ENCODE results near the gene FMNL2. TPM values are rescaled to one million over a fixed set of nuclear protein-coding genes. Genes with fewer than 3 reads are reported as not detected.

FMNL2 gene
- total RNA-seq, 1 donor from 2014 or later, result 24.7 TPM

DNA sequence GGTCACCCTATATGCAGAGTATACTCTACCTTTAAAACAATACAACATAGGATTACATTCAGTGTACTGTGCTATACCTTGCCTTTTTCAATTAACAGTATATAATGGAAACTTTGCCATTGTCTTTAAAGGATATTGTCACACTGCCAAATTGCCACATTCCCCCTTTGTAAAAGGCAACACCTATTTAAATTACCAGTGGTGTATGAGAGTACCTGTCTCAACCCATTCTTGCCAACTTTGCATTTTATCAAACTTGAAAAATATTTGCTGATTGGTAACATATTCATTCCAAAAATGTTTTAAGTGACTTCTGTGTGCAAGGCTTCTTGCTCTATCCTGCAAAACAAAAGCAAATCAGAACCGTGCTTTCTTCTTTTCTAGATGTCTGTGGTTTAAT lies 92.9 kb downstream of the FMNL2 start:
- FAIRE-seq, result no peak
- TF ChIP-seq, protein P1, sequence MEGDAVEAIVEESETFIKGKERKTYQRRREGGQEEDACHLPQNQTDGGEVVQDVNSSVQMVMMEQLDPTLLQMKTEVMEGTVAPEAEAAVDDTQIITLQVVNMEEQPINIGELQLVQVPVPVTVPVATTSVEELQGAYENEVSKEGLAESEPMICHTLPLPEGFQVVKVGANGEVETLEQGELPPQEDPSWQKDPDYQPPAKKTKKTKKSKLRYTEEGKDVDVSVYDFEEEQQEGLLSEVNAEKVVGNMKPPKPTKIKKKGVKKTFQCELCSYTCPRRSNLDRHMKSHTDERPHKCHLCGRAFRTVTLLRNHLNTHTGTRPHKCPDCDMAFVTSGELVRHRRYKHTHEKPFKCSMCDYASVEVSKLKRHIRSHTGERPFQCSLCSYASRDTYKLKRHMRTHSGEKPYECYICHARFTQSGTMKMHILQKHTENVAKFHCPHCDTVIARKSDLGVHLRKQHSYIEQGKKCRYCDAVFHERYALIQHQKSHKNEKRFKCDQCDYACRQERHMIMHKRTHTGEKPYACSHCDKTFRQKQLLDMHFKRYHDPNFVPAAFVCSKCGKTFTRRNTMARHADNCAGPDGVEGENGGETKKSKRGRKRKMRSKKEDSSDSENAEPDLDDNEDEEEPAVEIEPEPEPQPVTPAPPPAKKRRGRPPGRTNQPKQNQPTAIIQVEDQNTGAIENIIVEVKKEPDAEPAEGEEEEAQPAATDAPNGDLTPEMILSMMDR (IDR thresholded peaks at IDR 0.05; ENCODE audit: insufficient read depth, low read length, severe bottlenecking), result no peak

DNA sequence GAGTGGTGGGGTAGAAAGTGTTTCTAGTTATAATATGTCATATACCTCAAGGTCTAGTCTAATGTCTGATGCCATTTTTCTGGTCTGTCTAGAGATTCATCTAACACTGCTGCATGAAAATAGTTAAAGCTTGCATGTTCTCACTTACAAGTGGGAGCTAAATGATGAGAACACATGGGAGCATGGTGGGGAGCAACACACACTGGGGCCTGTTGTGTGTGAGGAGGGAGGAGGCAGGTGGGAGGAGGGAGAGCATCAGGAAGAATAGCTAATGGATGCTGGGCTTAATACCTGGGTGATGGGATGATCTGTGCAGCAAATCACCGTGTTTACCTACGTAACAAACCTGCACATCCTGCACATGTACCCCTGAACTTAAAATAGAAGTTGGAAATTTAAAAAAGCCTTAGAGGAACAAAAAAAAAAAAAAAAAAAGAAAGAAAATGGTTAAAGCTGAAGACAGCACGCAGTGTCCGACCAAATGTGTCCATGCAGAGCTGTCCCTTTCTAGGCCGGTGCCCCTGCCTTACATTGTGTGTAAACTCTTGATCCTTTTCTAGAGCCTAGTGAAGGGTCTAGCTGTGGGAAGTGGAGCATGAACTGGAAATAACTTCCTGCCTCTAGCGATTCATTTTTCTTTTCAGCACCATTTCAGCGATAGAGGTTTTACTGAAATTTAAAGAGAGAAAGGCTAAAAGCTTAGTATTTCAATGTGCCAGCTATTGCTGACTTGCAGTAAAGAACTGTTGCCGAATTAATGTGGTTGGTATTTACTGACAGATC lies 94.0 kb downstream of the FMNL2 start:
- no peak for FAIRE-seq

More for the DNA sequence above, 92.9 kb downstream of the FMNL2 start:
- Histone ChIP-seq H3K27me3 (ENCODE audit: control insufficient read depth, insufficient read depth, low read length) (no peaks in the 10 kb centered on the region), H3K36me3 (ENCODE audit: control insufficient read depth, insufficient read depth, low read length) (no peaks in the 10 kb centered on the region), H3K4me3 (ENCODE audit: low read depth, low read length) (no peak overlapping the region)
- peak; percentile 60 for DNase-seq (ENCODE audit: low read depth)

GRCh38 chr2:152430876-152431275 lies 95.9 kb downstream of the FMNL2 start:
- TF ChIP-seq, protein P1 (IDR thresholded peaks at IDR 0.05; ENCODE audit: insufficient read depth, low read length, severe bottlenecking), result no peak
- Histone ChIP-seq H3K4me3 (ENCODE audit: low read depth, low read length) (no peak overlapping the region), H3K36me3 (ENCODE audit: control insufficient read depth, insufficient read depth, low read length) (no peaks in the 10 kb centered on the region), H3K27me3 (ENCODE audit: control insufficient read depth, insufficient read depth, low read length) (no peaks in the 10 kb centered on the region)
- DNase-seq (ENCODE audit: low read depth), result no peak
- no peak for FAIRE-seq

More for the DNA sequence above, 94.0 kb downstream of the FMNL2 start:
- Histone ChIP-seq H3K4me3 (ENCODE audit: low read depth, low read length) (no peak overlapping the region), H3K36me3 (ENCODE audit: control insufficient read depth, insufficient read depth, low read length) (no peaks in the 10 kb centered on the region), H3K27me3 (ENCODE audit: control insufficient read depth, insufficient read depth, low read length) (no peaks in the 10 kb centered on the region)
- TF ChIP-seq, protein P1 (IDR thresholded peaks at IDR 0.05; ENCODE audit: insufficient read depth, low read length, severe bottlenecking), result no peak
- no peak for DNase-seq (ENCODE audit: low read depth)

- TF ChIP-seq, protein P1 (IDR thresholded peaks at IDR 0.05; ENCODE audit: insufficient read depth, low read length, severe bottlenecking), result no peak
- DNase-seq (ENCODE audit: low read depth), result no peak
- no peaks in the 10 kb centered on the region for H3K36me3 ChIP-seq (ENCODE audit: control insufficient read depth, insufficient read depth, low read length)
- FAIRE-seq, result no peak
- no peaks in the 10 kb centered on the region for H3K27me3 ChIP-seq (ENCODE audit: control insufficient read depth, insufficient read depth, low read length)
- H3K4me3 ChIP-seq (ENCODE audit: low read depth, low read length), result no peak overlapping the region
Measured at GRCh38 chr2:152431370-152432098, 96.6 kb downstream of the FMNL2 start.

GRCh38 chr2:152432206-152432653 lies 97.3 kb downstream of the FMNL2 start:
- no peaks in the 10 kb centered on the region for H3K27me3 ChIP-seq (ENCODE audit: control insufficient read depth, insufficient read depth, low read length)
- DNase-seq (ENCODE audit: low read depth) (peak; percentile 99), FAIRE-seq (peak; percentile 91)
- no peaks in the 10 kb centered on the region for H3K36me3 ChIP-seq (ENCODE audit: control insufficient read depth, insufficient read depth, low read length)
- TF ChIP-seq, protein P1 (IDR thresholded peaks at IDR 0.05; ENCODE audit: insufficient read depth, low read length, severe bottlenecking), result no peak
- H3K4me3 ChIP-seq (ENCODE audit: low read depth, low read length), result no peak overlapping the region
